OCI-LY7 (cell line): Measurements from ENCODE around the gene CPOX. TPM values are rescaled to one million over a fixed set of nuclear protein-coding genes. Genes with fewer than 3 reads are reported as not detected.
A peak's percentile ranks its signal among the peaks of the same experiment; 100 is the strongest.

Experiments
- BruUV-seq: library from RNA; stranded (reverse); fragments of 400-500 nt; replicated peaks from 2 replicates; lab custom pipeline; 2021; lab: Mats Ljungman, UMichigan
- CTCF ChIA-PET: fragments of 300-600 bp; sonication (Branson Sonifier 250); formaldehyde crosslinking; loops from one replicate; lab custom pipeline; 2022; ENCODE audit warnings: antibody characterized with exemption; ENCODE audit not compliant: unreplicated experiment; lab: Charles Lee
- POLR2A ChIA-PET: fragments of 300-600 bp; sonication (Branson Sonifier 250); formaldehyde crosslinking; loops from one replicate; lab custom pipeline; 2022; ENCODE audit warnings: antibody characterized with exemption; lab: Charles Lee
- DNase-seq: peaks from one replicate; pipeline ENCODE4 v3.0.0-alpha.2; 2015; ENCODE audit warnings: low spot score
- H2AFZ ChIP-seq: fragments of 200-600 bp; sonication (generic), shearing (Covaris generic); 2 replicates; pipeline ENCODE4 v1.6.1; 2014; ENCODE audit warnings: mild to moderate bottlenecking, antibody characterized with exemption, low read length, moderate library complexity
- H3K27ac ChIP-seq: fragments of 200-600 bp; sonication (generic); 2 replicates; pipeline ENCODE4 v1.5.1; 2014; ENCODE audit warnings: mixed run types, low read depth, mild to moderate bottlenecking, moderate library complexity, low read length, inconsistent platforms; ENCODE audit not compliant: poor library complexity, severe bottlenecking
- H3K36me3 ChIP-seq: fragments of 200-600 bp; sonication (generic); 2 replicates; pipeline ENCODE4 v1.6.1; 2014; ENCODE audit warnings: mild to moderate bottlenecking, antibody characterized with exemption, low read length, moderate library complexity, mixed read lengths; ENCODE audit not compliant: insufficient read depth
- H3K4me1 ChIP-seq: fragments of 200-600 bp; sonication (generic); 2 replicates; pipeline ENCODE4 v1.5.1; 2014; ENCODE audit warnings: mild to moderate bottlenecking, low read length; ENCODE audit not compliant: insufficient read depth, poor library complexity, severe bottlenecking
- H3K4me2 ChIP-seq: fragments of 200-600 bp; sonication (generic); 2 replicates; pipeline ENCODE4 v1.6.1; 2014; ENCODE audit warnings: mild to moderate bottlenecking, low read length
- H3K4me3 ChIP-seq: fragments of 200-600 bp; sonication (generic); 2 replicates; pipeline ENCODE4 v1.5.1; 2014; ENCODE audit warnings: mild to moderate bottlenecking, low read depth, low read length; ENCODE audit not compliant: poor library complexity, severe bottlenecking
- H3K79me2 ChIP-seq: fragments of 200-600 bp; sonication (generic); 2 replicates; pipeline ENCODE4 v1.6.1; 2016; ENCODE audit warnings: low read depth, mild to moderate bottlenecking, low read length, moderate library complexity, mixed read lengths; ENCODE audit not compliant: insufficient read depth
- H3K9me2 ChIP-seq: fragments of 200-600 bp; sonication (generic); 2 replicates; pipeline ENCODE4 v1.6.1; 2016; ENCODE audit warnings: mild to moderate bottlenecking, low read length, mixed read lengths; ENCODE audit not compliant: insufficient read depth
- H3K9me3 ChIP-seq: fragments of 200-600 bp; sonication (generic); 2 replicates; pipeline ENCODE4 v1.6.1; 2014; ENCODE audit warnings: mild to moderate bottlenecking, mixed run types, low read length, mixed read lengths
- H4K20me1 ChIP-seq: fragments of 200-600 bp; sonication (generic); 2 replicates; pipeline ENCODE4 v1.6.1; 2014; ENCODE audit warnings: mild to moderate bottlenecking, antibody characterized with exemption, low read length, moderate library complexity, mixed read lengths; ENCODE audit not compliant: insufficient read depth
- EZH2phosphoT487 ChIP-seq: fragments of 200-600 bp; sonication (generic); IDR thresholded peaks from 2 replicates; pipeline ENCODE4 v1.6.1; 2018; ENCODE audit warnings: low read depth, borderline replicate concordance, mild to moderate bottlenecking, mixed run types, antibody characterized with exemption, low read length, moderate library complexity, mixed read lengths
- intact Hi-C: fragments of 100-400 bp; cut with micrococcal nuclease; formaldehyde crosslinking; loops from one replicate; pipeline ENCODE4 v1.10.0; 2022; ENCODE audit not compliant: unreplicated experiment
- total RNA-seq, 2 experiments: library from RNA; depleted of rRNA in 1 of 2; stranded (reverse); fragments of >200 nt in 1 of 2; shearing (Covaris generic) in 1 of 2; gene quantifications; 2 replicates each; pipeline ENCODE4 v1.2.3, GENCODE V29; 2014 to 2022
- TF ChIP-seq, protein P1 (sequence below): fragments of 200-600 bp; sonication (generic); conservative IDR thresholded peaks from 2 replicates; pipeline ENCODE4 v1.5.1; 2014; ENCODE audit warnings: mild to moderate bottlenecking, antibody characterized with exemption, low read length, moderate library complexity, mixed read lengths

The CPOX gene
- total RNA-seq, 2 experiments from 2014 or later: 10.1 to 14.7 TPM

DNA sequence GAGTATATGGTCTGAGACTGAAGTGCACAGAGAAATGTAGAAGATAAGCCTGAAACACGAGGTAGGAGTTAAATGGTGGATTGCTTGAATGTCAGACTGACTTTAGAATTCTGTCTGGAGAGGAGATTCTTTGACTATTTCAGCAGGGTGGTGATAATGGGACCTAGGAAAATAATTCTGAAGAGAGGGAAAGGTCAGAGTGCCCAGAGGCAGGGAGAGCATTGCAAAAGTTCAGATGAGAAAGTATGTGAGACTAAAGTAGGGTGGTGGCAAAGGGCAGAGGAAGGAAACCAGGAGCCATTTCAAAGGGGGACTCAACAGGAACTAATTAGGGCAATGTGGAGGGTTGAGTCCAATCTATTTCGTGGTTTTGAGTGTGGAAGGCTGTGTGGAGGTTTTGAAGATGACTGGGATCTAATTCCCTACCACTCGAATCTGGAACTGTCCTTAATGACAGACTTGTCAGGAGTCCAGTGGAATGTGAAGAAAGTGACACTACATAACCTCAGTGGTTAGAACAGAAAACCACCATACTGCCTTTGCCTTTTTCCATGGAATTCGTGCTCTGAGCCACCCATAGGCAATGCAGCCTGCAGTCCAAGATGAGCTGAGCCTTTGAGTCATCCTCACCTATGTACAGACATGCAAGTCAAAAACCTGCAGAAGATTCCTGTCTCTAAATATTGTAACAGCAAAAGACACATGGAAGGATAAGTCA is 16.1 kb downstream of the CPOX start:
- H3K4me2 ChIP-seq: no peak overlapping the region
- no peak overlapping the region for H3K27ac ChIP-seq
- no peak overlapping the region for H3K4me3 ChIP-seq
- H3K9me2 ChIP-seq: no peaks in the 10 kb centered on the region
- intact Hi-C loops: no loop called here
- peaks cover 11% of the 10 kb centered on the region for H3K4me1 ChIP-seq
- TF ChIP-seq EZH2phosphoT487: no peak
- TF ChIP-seq, protein P1, sequence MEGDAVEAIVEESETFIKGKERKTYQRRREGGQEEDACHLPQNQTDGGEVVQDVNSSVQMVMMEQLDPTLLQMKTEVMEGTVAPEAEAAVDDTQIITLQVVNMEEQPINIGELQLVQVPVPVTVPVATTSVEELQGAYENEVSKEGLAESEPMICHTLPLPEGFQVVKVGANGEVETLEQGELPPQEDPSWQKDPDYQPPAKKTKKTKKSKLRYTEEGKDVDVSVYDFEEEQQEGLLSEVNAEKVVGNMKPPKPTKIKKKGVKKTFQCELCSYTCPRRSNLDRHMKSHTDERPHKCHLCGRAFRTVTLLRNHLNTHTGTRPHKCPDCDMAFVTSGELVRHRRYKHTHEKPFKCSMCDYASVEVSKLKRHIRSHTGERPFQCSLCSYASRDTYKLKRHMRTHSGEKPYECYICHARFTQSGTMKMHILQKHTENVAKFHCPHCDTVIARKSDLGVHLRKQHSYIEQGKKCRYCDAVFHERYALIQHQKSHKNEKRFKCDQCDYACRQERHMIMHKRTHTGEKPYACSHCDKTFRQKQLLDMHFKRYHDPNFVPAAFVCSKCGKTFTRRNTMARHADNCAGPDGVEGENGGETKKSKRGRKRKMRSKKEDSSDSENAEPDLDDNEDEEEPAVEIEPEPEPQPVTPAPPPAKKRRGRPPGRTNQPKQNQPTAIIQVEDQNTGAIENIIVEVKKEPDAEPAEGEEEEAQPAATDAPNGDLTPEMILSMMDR: no peak
- no peak for DNase-seq
- H3K79me2 ChIP-seq: no peaks in the 10 kb centered on the region
- POLR2A ChIA-PET: interaction anchor here (1.0 to 1.5 kb wide), 2 partner anchors 14 to 116 kb away, joined by 3 read pairs; no protein-coding TSS in a partner anchor
- no peaks in the 10 kb centered on the region for H3K9me3 ChIP-seq
- H2AFZ ChIP-seq: no peak overlapping the region
- CTCF ChIA-PET: no interaction called here
- H3K36me3 ChIP-seq: peaks cover 6% of the 10 kb centered on the region; the same call in 1 of the 2 replicates
- no TSS peak for BruUV-seq
- no peaks in the 10 kb centered on the region for H4K20me1 ChIP-seq

DNA sequence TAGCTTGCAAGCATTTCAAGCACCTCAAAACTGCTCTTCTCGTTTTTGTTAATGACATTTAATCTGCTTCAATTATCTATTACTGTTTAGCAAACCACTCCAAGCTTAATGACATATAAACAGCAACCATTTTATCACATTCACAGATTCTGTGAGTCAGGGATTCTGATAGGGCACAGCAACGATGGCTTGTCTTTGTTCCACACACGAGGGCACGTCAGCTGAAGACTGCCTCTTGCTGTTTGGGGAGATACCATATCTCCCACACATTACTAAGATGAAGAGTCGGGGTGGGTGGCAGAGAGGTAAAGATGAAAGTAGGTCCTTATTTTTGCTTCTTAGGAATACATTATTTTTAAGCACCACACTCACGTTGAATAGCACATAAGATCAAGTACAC is 19.3 kb downstream of the CPOX start:
- no peak overlapping the region for H3K4me3 ChIP-seq
- H3K4me2 ChIP-seq: no peak overlapping the region
- TF ChIP-seq EZH2phosphoT487: no peak
- TF ChIP-seq, protein P1: no peak
- H3K27ac ChIP-seq: no peak overlapping the region
- H3K9me2 ChIP-seq: no peaks in the 10 kb centered on the region
- DNase-seq: no peak
- BruUV-seq: no TSS peak
- H3K36me3 ChIP-seq: peaks cover 6% of the 10 kb centered on the region; the same call in 1 of the 2 replicates
- H3K79me2 ChIP-seq: no peaks in the 10 kb centered on the region
- H3K9me3 ChIP-seq: no peaks in the 10 kb centered on the region
- ChIA-PET CTCF (no interaction called here), POLR2A (interaction anchor here (0.6 to 1.3 kb wide), 4 partner anchors 9 to 1049 kb away, joined by 3 to 5 read pairs (median 4); no protein-coding TSS in a partner anchor)
- peaks cover 14% of the 10 kb centered on the region for H3K4me1 ChIP-seq
- intact Hi-C loops: loop anchor here (5.0 kb wide), 1 partner anchor 537 kb away; the partner anchor contains the start of gene GABRR3
- H4K20me1 ChIP-seq: no peaks in the 10 kb centered on the region
- H2AFZ ChIP-seq: peak overlapping the region; percentile 7; the same call in 1 of the 2 replicates
